ENCODE data around the gene ZFAND3.
"Not testable (repeated sequence)": the region's sequence is repeated elsewhere in the genome, so short reads cannot be mapped to it uniquely, and the experiment has no call there.

The ZFAND3 gene

GRCh38 chr6:37936906-37937305 lies 117.4 kb downstream of the ZFAND3 start:
- no peak for DNase-seq (ENCODE audit: low read depth)

GRCh38 chr6:37938909-37939308 lies 119.4 kb downstream of the ZFAND3 start:
- no peak for DNase-seq (ENCODE audit: low read depth)

- no peak for DNase-seq (ENCODE audit: low read depth)
Measured at GRCh38 chr6:37940074-37940847, 120.7 kb downstream of the ZFAND3 start.

GRCh38 chr6:37941871-37942270 lies 122.3 kb downstream of the ZFAND3 start:
- no peak for DNase-seq (ENCODE audit: low read depth)

- DNase-seq (ENCODE audit: low read depth) = no peak
Measured at GRCh38 chr6:37942606-37943376, 123.3 kb downstream of the ZFAND3 start.

GRCh38 chr6:37943436-37944058 lies 124.0 kb downstream of the ZFAND3 start:
- no peak for DNase-seq (ENCODE audit: low read depth)

GRCh38 chr6:37946057-37946456 lies 126.5 kb downstream of the ZFAND3 start:
- no peak for DNase-seq (ENCODE audit: low read depth)

GRCh38 chr6:37947468-37947867 lies 127.9 kb downstream of the ZFAND3 start:
- no peak for DNase-seq (ENCODE audit: low read depth)

- not testable (repeated sequence) for DNase-seq (ENCODE audit: low read depth)
Measured at GRCh38 chr6:37948584-37948983, 129.1 kb downstream of the ZFAND3 start.

GRCh38 chr6:37952027-37952426 lies 132.5 kb downstream of the ZFAND3 start:
- no peak for DNase-seq (ENCODE audit: low read depth)

GRCh38 chr6:37954791-37955190 lies 135.3 kb downstream of the ZFAND3 start:
- DNase-seq (ENCODE audit: low read depth) = no peak

- DNase-seq (ENCODE audit: low read depth) = no peak
Measured at GRCh38 chr6:37956711-37957275, 137.3 kb downstream of the ZFAND3 start.

- no peak for DNase-seq (ENCODE audit: low read depth)
Measured at GRCh38 chr6:37959061-37959460, 139.5 kb downstream of the ZFAND3 start.

GRCh38 chr6:37960139-37960935 lies 140.8 kb downstream of the ZFAND3 start:
- no peak for DNase-seq (ENCODE audit: low read depth)

- DNase-seq (ENCODE audit: low read depth) = not testable (repeated sequence)
Measured at GRCh38 chr6:37962481-37963080, 143.1 kb downstream of the ZFAND3 start.

GRCh38 chr6:37965964-37966676 lies 146.6 kb downstream of the ZFAND3 start:
- no peak for DNase-seq (ENCODE audit: low read depth)

- no peak for DNase-seq (ENCODE audit: low read depth)
Measured at GRCh38 chr6:37966801-37967200, 147.3 kb downstream of the ZFAND3 start.

GRCh38 chr6:37967651-37968050 lies 148.1 kb downstream of the ZFAND3 start:
- DNase-seq (ENCODE audit: low read depth) = no peak

- DNase-seq (ENCODE audit: low read depth) = no peak
Measured at GRCh38 chr6:37971266-37971665, 151.7 kb downstream of the ZFAND3 start.

- DNase-seq (ENCODE audit: low read depth) = no peak
Measured at GRCh38 chr6:37971711-37972390, 152.3 kb downstream of the ZFAND3 start.
